ENCODE data around the gene COX4I2.

The COX4I2 gene

GRCh38 chr20:31661625-31662371 is 24.1 kb downstream of the COX4I2 start:
- no peaks in the 10 kb centered on the region for H3K27me3 ChIP-seq (ENCODE audit: insufficient read depth, poor library complexity, severe bottlenecking)
- TF ChIP-seq SPI1 (IDR thresholded peaks at IDR 0.05; ENCODE audit: borderline replicate concordance, low read depth) (no peak), GABPA (IDR thresholded peaks at IDR 0.05; ENCODE audit: low read depth) (no peak)
- TF ChIP-seq, protein P1, sequence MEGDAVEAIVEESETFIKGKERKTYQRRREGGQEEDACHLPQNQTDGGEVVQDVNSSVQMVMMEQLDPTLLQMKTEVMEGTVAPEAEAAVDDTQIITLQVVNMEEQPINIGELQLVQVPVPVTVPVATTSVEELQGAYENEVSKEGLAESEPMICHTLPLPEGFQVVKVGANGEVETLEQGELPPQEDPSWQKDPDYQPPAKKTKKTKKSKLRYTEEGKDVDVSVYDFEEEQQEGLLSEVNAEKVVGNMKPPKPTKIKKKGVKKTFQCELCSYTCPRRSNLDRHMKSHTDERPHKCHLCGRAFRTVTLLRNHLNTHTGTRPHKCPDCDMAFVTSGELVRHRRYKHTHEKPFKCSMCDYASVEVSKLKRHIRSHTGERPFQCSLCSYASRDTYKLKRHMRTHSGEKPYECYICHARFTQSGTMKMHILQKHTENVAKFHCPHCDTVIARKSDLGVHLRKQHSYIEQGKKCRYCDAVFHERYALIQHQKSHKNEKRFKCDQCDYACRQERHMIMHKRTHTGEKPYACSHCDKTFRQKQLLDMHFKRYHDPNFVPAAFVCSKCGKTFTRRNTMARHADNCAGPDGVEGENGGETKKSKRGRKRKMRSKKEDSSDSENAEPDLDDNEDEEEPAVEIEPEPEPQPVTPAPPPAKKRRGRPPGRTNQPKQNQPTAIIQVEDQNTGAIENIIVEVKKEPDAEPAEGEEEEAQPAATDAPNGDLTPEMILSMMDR (IDR thresholded peaks at IDR 0.05; ENCODE audit: insufficient read depth, low read length): peak; percentile 21
- TF ChIP-seq, protein P2, sequence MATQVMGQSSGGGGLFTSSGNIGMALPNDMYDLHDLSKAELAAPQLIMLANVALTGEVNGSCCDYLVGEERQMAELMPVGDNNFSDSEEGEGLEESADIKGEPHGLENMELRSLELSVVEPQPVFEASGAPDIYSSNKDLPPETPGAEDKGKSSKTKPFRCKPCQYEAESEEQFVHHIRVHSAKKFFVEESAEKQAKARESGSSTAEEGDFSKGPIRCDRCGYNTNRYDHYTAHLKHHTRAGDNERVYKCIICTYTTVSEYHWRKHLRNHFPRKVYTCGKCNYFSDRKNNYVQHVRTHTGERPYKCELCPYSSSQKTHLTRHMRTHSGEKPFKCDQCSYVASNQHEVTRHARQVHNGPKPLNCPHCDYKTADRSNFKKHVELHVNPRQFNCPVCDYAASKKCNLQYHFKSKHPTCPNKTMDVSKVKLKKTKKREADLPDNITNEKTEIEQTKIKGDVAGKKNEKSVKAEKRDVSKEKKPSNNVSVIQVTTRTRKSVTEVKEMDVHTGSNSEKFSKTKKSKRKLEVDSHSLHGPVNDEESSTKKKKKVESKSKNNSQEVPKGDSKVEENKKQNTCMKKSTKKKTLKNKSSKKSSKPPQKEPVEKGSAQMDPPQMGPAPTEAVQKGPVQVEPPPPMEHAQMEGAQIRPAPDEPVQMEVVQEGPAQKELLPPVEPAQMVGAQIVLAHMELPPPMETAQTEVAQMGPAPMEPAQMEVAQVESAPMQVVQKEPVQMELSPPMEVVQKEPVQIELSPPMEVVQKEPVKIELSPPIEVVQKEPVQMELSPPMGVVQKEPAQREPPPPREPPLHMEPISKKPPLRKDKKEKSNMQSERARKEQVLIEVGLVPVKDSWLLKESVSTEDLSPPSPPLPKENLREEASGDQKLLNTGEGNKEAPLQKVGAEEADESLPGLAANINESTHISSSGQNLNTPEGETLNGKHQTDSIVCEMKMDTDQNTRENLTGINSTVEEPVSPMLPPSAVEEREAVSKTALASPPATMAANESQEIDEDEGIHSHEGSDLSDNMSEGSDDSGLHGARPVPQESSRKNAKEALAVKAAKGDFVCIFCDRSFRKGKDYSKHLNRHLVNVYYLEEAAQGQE (IDR thresholded peaks at IDR 0.05; ENCODE audit: insufficient replicate concordance, low read depth): no peak
- no peak overlapping the region for H3K27ac ChIP-seq (replicated peaks)
- H3K4me3 ChIP-seq (replicated peaks; ENCODE audit: insufficient read depth, low read length): peak overlapping the region; percentile 48
- peak; percentile 25 to 62 for DNase-seq (ENCODE audit: low read depth in 1 of 2, low spot score in 1 of 2)

DNA sequence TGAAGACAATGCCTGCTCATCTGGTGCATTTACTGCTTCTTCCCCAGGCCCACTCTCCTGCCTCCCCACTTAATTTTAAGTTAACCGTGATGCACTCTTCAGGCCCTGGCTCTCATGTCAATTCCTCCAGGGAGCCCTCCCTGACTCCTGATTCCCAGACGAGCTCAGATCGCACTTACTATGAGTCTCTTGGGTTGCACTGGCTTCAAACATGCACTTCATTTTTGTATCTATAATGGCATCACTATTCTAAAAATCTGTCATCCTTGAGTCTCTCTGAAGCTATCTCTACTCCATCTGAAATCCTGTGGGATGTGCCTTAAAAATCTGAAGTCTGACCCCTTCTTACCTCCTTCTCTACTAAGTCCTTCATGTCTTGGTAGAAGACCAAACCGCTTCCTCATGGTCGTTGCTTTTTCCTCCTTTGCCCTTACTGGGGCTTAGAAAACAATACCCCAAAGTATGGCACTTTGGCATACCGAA is 24.7 kb downstream of the COX4I2 start:
- no peak for DNase-seq (ENCODE audit: low read depth in 1 of 2, low spot score in 1 of 2)
- H3K4me3 ChIP-seq (replicated peaks; ENCODE audit: insufficient read depth, low read length): no peak overlapping the region
- TF ChIP-seq, protein P1 (IDR thresholded peaks at IDR 0.05; ENCODE audit: insufficient read depth, low read length): no peak
- TF ChIP-seq, protein P2 (IDR thresholded peaks at IDR 0.05; ENCODE audit: insufficient replicate concordance, low read depth): no peak
- no peak for TF ChIP-seq POLR2AphosphoS5 (IDR thresholded peaks at IDR 0.05; ENCODE audit: low read depth)
- no peak for TF ChIP-seq SPI1 (IDR thresholded peaks at IDR 0.05; ENCODE audit: borderline replicate concordance, low read depth)
- TF ChIP-seq GABPA (IDR thresholded peaks at IDR 0.05; ENCODE audit: low read depth): no peak
- H3K27ac ChIP-seq (replicated peaks): 0 out of 2 replicates have a peak overlapping the region, but pooled peaks have one; percentile 14
- no peaks in the 10 kb centered on the region for H3K27me3 ChIP-seq (ENCODE audit: insufficient read depth, poor library complexity, severe bottlenecking)

DNA sequence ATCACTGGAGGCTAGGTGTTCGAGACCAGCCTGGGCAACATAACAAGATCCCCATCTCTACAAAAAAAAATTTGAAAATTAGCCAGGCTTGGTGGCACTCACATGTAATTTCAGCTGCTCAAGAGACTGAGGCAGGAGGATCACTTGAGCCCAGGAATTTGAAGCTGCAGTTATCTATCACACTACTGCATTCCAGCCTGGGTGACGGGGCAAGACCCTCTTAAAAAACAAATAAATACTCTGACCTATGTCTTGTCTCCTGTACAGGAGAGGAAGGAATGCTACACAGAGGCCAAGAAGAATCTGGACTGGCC is 25.8 kb downstream of the COX4I2 start:
- Histone ChIP-seq H3K27ac (replicated peaks) (no peak overlapping the region), H3K27me3 (ENCODE audit: insufficient read depth, poor library complexity, severe bottlenecking) (no peaks in the 10 kb centered on the region), H3K4me3 (replicated peaks; ENCODE audit: insufficient read depth, low read length) (no peak overlapping the region)
- no peak for DNase-seq (ENCODE audit: low read depth in 1 of 2, low spot score in 1 of 2)
- TF ChIP-seq POLR2AphosphoS5 (IDR thresholded peaks at IDR 0.05; ENCODE audit: low read depth): no peak
- TF ChIP-seq, protein P1 (IDR thresholded peaks at IDR 0.05; ENCODE audit: insufficient read depth, low read length): no peak
- no peak for TF ChIP-seq SPI1 (IDR thresholded peaks at IDR 0.05; ENCODE audit: borderline replicate concordance, low read depth)
- no peak for TF ChIP-seq GABPA (IDR thresholded peaks at IDR 0.05; ENCODE audit: low read depth)
- TF ChIP-seq, protein P2 (IDR thresholded peaks at IDR 0.05; ENCODE audit: insufficient replicate concordance, low read depth): no peak

All from HL-60 (cell line).